Bronchial epithelial cell (primary cell): Measurements from ENCODE around the gene SLC47A1. TPM values are rescaled to one million over a fixed set of nuclear protein-coding genes. Genes with fewer than 3 reads are reported as not detected.
A peak's percentile ranks its signal among the peaks of the same experiment; 100 is the strongest.

Source experiments
- DNase-seq: peaks from one replicate; pipeline ENCODE4 v3.0.0-alpha.2; 2010; ENCODE audit warnings: low read depth
- FAIRE-seq: peaks from 2 replicates; lab custom pipeline; 2011; peaks lifted over from hg19 to GRCh38; lab: Jason Lieb, UNC
- H3K27me3 ChIP-seq: 2 replicates; pipeline ENCODE4 v1.5.1; 2011; ENCODE audit warnings: low read length; ENCODE audit not compliant: control insufficient read depth, insufficient read depth
- H3K36me3 ChIP-seq: 2 replicates; pipeline ENCODE4 v1.5.1; 2011; ENCODE audit warnings: low read length; ENCODE audit not compliant: control insufficient read depth, insufficient read depth
- H3K4me3 ChIP-seq: 2 replicates; pipeline ENCODE4 v1.5.1; 2011; ENCODE audit warnings: mild to moderate bottlenecking, low read depth, low read length, control low read depth
- total RNA-seq: library from RNA; depleted of rRNA; stranded (reverse); fragments of >200 nt; gene quantifications from 2 replicates; pipeline ENCODE4 v1.2.1, GENCODE V29; 2014
- TF ChIP-seq, protein P1 (sequence below): IDR thresholded peaks from 2 replicates; pipeline ENCODE4 v1.5.1; 2011; ENCODE audit warnings: mild to moderate bottlenecking, moderate library complexity, low read length, control low read depth, inconsistent platforms; ENCODE audit not compliant: insufficient read depth, severe bottlenecking

The SLC47A1 gene
- 1.3 and 1.6 TPM in 2 replicates for total RNA-seq

GRCh38 chr17:19533718-19534561, at the start of gene SLC47A1:
Gene SLC47A1, plus strand, starts transcription at chr17:19533854. Its CDS starts 86 bp downstream, at chr17:19533940.
- FAIRE-seq (no peak), DNase-seq (peak; percentile 8)
- Histone ChIP-seq H3K36me3 (no peaks in the 10 kb centered on the region), H3K4me3 (peak within 1 kb of the TSS; percentile 49), H3K27me3 (peaks cover 2% of the 10 kb centered on the region)
- TF ChIP-seq, protein P1, sequence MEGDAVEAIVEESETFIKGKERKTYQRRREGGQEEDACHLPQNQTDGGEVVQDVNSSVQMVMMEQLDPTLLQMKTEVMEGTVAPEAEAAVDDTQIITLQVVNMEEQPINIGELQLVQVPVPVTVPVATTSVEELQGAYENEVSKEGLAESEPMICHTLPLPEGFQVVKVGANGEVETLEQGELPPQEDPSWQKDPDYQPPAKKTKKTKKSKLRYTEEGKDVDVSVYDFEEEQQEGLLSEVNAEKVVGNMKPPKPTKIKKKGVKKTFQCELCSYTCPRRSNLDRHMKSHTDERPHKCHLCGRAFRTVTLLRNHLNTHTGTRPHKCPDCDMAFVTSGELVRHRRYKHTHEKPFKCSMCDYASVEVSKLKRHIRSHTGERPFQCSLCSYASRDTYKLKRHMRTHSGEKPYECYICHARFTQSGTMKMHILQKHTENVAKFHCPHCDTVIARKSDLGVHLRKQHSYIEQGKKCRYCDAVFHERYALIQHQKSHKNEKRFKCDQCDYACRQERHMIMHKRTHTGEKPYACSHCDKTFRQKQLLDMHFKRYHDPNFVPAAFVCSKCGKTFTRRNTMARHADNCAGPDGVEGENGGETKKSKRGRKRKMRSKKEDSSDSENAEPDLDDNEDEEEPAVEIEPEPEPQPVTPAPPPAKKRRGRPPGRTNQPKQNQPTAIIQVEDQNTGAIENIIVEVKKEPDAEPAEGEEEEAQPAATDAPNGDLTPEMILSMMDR = no peak

DNA sequence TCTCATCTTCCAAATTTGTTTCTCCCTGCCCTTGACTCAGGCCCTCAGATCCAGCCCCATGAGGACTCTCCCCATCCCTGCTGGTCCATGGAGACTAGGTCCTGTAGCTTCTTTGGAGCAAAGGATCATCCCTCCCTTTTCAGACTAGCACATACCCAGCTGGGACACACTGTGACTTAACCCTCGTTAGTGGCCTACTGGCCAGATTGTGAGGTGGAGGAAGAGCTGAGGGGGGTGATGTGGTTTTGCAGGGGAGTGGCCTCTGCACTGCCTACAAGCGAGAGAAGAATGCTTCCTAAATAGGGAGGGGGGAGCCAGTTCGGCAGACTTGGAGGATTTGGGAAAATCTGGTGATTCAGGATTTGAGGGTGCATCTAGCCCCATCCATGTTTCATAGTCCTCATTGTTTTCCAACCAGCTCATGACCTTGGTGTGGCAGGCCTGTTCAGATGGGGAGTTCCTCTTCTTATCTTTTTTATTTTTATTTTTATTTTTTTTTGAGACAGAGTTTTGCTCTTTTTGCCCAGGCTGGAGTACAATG, 47.8 kb upstream of the SLC47A1 start:
- Histone ChIP-seq H3K27me3 (no peaks in the 10 kb centered on the region), H3K36me3 (no peaks in the 10 kb centered on the region), H3K4me3 (no peak overlapping the region)
- DNase-seq (no peak), FAIRE-seq (no peak)
- TF ChIP-seq, protein P1 = no peak

- no peak for DNase-seq
- TF ChIP-seq, protein P1 = no peak
- H3K27me3 ChIP-seq = no peaks in the 10 kb centered on the region
- FAIRE-seq = no peak
- no peaks in the 10 kb centered on the region for H3K36me3 ChIP-seq
- H3K4me3 ChIP-seq = no peak overlapping the region
These were observed 47.2 kb upstream of the SLC47A1 start for GRCh38 chr17:19486351-19487023.

DNA sequence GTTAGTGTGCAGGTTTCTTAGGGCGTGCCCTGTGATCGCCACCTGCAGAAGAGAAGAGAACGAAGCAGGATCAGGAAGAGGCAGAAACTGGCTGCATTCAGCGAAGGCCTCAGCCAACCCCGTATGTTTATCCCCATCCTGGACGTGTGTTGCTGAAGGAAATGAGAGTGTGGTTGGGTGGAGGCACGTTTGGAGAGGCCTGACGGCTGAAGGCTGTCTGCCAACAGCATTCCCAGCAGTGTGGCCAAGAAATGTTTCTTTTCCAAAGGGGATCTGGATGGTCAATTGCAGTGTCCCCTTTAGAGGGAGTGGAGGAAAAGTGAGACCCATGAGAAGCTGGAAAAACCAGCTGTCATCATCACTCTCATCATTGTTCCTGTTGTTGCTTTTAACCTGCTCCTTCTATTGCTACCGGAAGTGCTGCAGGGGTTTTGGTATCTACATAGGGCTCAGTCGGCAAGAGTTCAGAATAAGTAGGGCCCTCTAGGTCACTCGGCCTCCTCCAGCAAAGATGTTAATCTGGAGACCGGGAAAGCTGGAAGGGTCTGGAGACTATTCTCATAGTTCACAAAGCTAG, 46.5 kb upstream of the SLC47A1 start:
- DNase-seq = no peak
- Histone ChIP-seq H3K4me3 (no peak overlapping the region), H3K27me3 (no peaks in the 10 kb centered on the region), H3K36me3 (no peaks in the 10 kb centered on the region)
- TF ChIP-seq, protein P1 = no peak
- FAIRE-seq = peak; percentile 70

GRCh38 chr17:19492141-19492540, 41.5 kb upstream of the SLC47A1 start:
- TF ChIP-seq, protein P1 = no peak
- H3K36me3 ChIP-seq = no peaks in the 10 kb centered on the region
- FAIRE-seq (no peak), DNase-seq (no peak)
- H3K27me3 ChIP-seq = no peaks in the 10 kb centered on the region
- no peak overlapping the region for H3K4me3 ChIP-seq
